HG02884 (cell line): Measurements from ENCODE around the gene RTF1.
"Not testable (repeated sequence)": the region's sequence is repeated elsewhere in the genome, so short reads cannot be mapped to it uniquely, and the experiment has no call there.

ENCODE experiments used
- ATAC-seq: cut with Tn5 transposase; IDR thresholded peaks from one replicate; pipeline ENCODE4 v1.9.1; 2021; ENCODE audit warnings: mild to moderate bottlenecking, moderate library complexity; ENCODE audit not compliant: unreplicated experiment

The RTF1 gene

GRCh38 chr15:41416742-41417417 lies at the start of gene RTF1:
Gene RTF1 (plus strand): TSS chr15:41417095. CDS start chr15:41417116, 21 bp downstream.
- peak; percentile 71 for ATAC-seq

GRCh38 chr15:41367418-41367817 lies 49.5 kb upstream of the RTF1 start:
- no peak for ATAC-seq

- ATAC-seq = no peak
These were observed 38.9 kb upstream of the RTF1 start for GRCh38 chr15:41377978-41378377.

- not testable (repeated sequence) for ATAC-seq
These were observed 32.7 kb upstream of the RTF1 start for GRCh38 chr15:41383974-41384749.

GRCh38 chr15:41387646-41388045 lies 29.2 kb upstream of the RTF1 start:
- no peak for ATAC-seq

- ATAC-seq = no peak
These were observed 24.2 kb upstream of the RTF1 start for GRCh38 chr15:41392659-41393058.

GRCh38 chr15:41394924-41395323 lies 22.0 kb upstream of the RTF1 start:
- ATAC-seq = no peak

GRCh38 chr15:41396111-41396510 lies 20.8 kb upstream of the RTF1 start:
- ATAC-seq = no peak

- no peak for ATAC-seq
These were observed 15.0 kb upstream of the RTF1 start for GRCh38 chr15:41401904-41402267.

GRCh38 chr15:41407341-41407740 lies 9.6 kb upstream of the RTF1 start:
- no peak for ATAC-seq

GRCh38 chr15:41408234-41408641 lies 8.7 kb upstream of the RTF1 start:
- no peak for ATAC-seq

- no peak for ATAC-seq
These were observed 5.9 kb upstream of the RTF1 start for GRCh38 chr15:41411031-41411430.

- ATAC-seq = no peak
These were observed 5.5 kb upstream of the RTF1 start for GRCh38 chr15:41411441-41411840.

GRCh38 chr15:41416128-41416741 lies 660 bp upstream of the RTF1 start:
- ATAC-seq = peak; percentile 13

GRCh38 chr15:41417418-41418195 lies 712 bp downstream of the RTF1 start:
- peak; percentile 33 for ATAC-seq

- peak; percentile 62 for ATAC-seq
These were observed 7.2 kb downstream of the RTF1 start for GRCh38 chr15:41423979-41424659.

GRCh38 chr15:41424809-41425208 lies 7.9 kb downstream of the RTF1 start:
- no peak for ATAC-seq

GRCh38 chr15:41425907-41426306 lies 9.0 kb downstream of the RTF1 start:
- not testable (repeated sequence) for ATAC-seq

- no peak for ATAC-seq
These were observed 12.4 kb downstream of the RTF1 start for GRCh38 chr15:41429003-41429890.
